ENCODE data around the gene MAPK10. TPM values are rescaled to one million over a fixed set of nuclear protein-coding genes. Genes with fewer than 3 reads are reported as not detected.

Gene MAPK10
- total and polyA plus RNA-seq, 9 of the 15 experiments (the other 6 are each of a cell fraction or from before 2014, with no cell fraction given) = 0.10 to 0.53 (median 0.18) TPM; not detected in 4

- CTCF ChIA-PET (ENCODE audit: low intra/inter-chr PET ratio) = no interaction called here
- no peaks in the 10 kb centered on the region for H3K27me3 ChIP-seq (ENCODE audit: control insufficient read depth in 2 of 2, insufficient read depth in 2 of 2, low read length in 2 of 2)
- no peak for FAIRE-seq
- no peaks in the 10 kb centered on the region for H3K9me3 ChIP-seq (replicated peaks; ENCODE audit: control insufficient read depth, insufficient read depth, low read depth, low read length)
- no peaks in the 10 kb centered on the region for H3K36me3 ChIP-seq (ENCODE audit: control insufficient read depth, insufficient read depth, low read length)
- H3K9ac ChIP-seq (ENCODE audit: insufficient read depth in 1 of 2, low read depth in 2 of 2, low read length in 2 of 2) = no peak overlapping the region
- DNase-seq (ENCODE audit: extremely low read depth in 1 of 4, low spot score in 3 of 4) = no peak
- H3K9me1 ChIP-seq (ENCODE audit: control insufficient read depth, insufficient read depth, low read length) = no peaks in the 10 kb centered on the region
- no peak overlapping the region for H3K4me2 ChIP-seq (ENCODE audit: insufficient read depth, low read length)
- H4K20me1 ChIP-seq (replicated peaks; ENCODE audit: control insufficient read depth, insufficient read depth, low read length) = no peaks in the 10 kb centered on the region
- BruUV-seq (replicated peaks) = no TSS peak
- intact Hi-C loops (cut with micrococcal nuclease) (no loop called here), in situ Hi-C loops (cut with MboI) (no loop called here)
- H3K27ac ChIP-seq (ENCODE audit: extremely low read depth, low read depth, low read length) = no peak overlapping the region
- H3K79me2 ChIP-seq (ENCODE audit: control insufficient read depth, insufficient read depth, low read length) = no peaks in the 10 kb centered on the region
- POLR2A ChIA-PET = no interaction called here
- no peak overlapping the region for H2AFZ ChIP-seq (ENCODE audit: low read depth, low read length)
- no peak for TF ChIP-seq CBFA2T2 (conservative IDR thresholded peaks at IDR 0.05)
- TF ChIP-seq MCM7 (IDR thresholded peaks at IDR 0.05) = no peak
- no peak for TF ChIP-seq GABPB2 (CRISPR knock-in tag; conservative IDR thresholded peaks at IDR 0.05)
- no peak for TF ChIP-seq JUND (IDR thresholded peaks at IDR 0.05; ENCODE audit: borderline replicate concordance, low read depth, low read length)
- TF ChIP-seq JUND (tag; IDR thresholded peaks at IDR 0.05; ENCODE audit: borderline replicate concordance, low read depth, low read length) = no peak
- no peak for TF ChIP-seq MLX (CRISPR knock-in tag; conservative IDR thresholded peaks at IDR 0.05)
- TF ChIP-seq ZNF316 (IDR thresholded peaks at IDR 0.05) = no peak
- ATAC-seq = no peak
- H3K4me3 ChIP-seq = no peak overlapping the region
- H3K4me1 ChIP-seq (replicated peaks in 1 of 2; ENCODE audit: control insufficient read depth in 2 of 2, insufficient read depth in 2 of 2, low read length in 2 of 2) = no peaks in the 10 kb centered on the region
Observed at GRCh38 chr4:85946821-85947220, 413.0 kb downstream of the MAPK10 start.

GRCh38 chr4:85942107-85942506, 417.7 kb downstream of the MAPK10 start:
- in situ Hi-C loops (cut with MboI) (no loop called here), intact Hi-C loops (cut with micrococcal nuclease) (no loop called here)
- H3K4me2 ChIP-seq (ENCODE audit: insufficient read depth, low read length) = no peak overlapping the region
- H3K27ac ChIP-seq (ENCODE audit: extremely low read depth, low read depth, low read length) = no peak overlapping the region
- no peak overlapping the region for H2AFZ ChIP-seq (ENCODE audit: low read depth, low read length)
- POLR2A ChIA-PET = interaction anchor here (0.6 to 1.1 kb wide), 2 partner anchors 12 to 53 kb away, joined by 3 read pairs; no protein-coding TSS in a partner anchor
- DNase-seq (ENCODE audit: extremely low read depth in 1 of 4, low spot score in 3 of 4) (no peak), ATAC-seq (no peak), FAIRE-seq (no peak)
- 54% methylated on average over 5 of the region's 5 CpGs for WGBS (ENCODE audit: insufficient coverage, low coverage, missing lambda C conversion rate)
- H3K27me3 ChIP-seq (ENCODE audit: control insufficient read depth in 2 of 2, insufficient read depth in 2 of 2, low read length in 2 of 2) = no peaks in the 10 kb centered on the region
- no peaks in the 10 kb centered on the region for H4K20me1 ChIP-seq (replicated peaks; ENCODE audit: control insufficient read depth, insufficient read depth, low read length)
- CTCF ChIA-PET (ENCODE audit: low intra/inter-chr PET ratio) = no interaction called here
- no TSS peak for BruUV-seq (replicated peaks)
- no peaks in the 10 kb centered on the region for H3K36me3 ChIP-seq (ENCODE audit: control insufficient read depth, insufficient read depth, low read length)
- H3K4me3 ChIP-seq = no peak overlapping the region
- H3K79me2 ChIP-seq (ENCODE audit: control insufficient read depth, insufficient read depth, low read length) = no peaks in the 10 kb centered on the region
- no peaks in the 10 kb centered on the region for H3K4me1 ChIP-seq (replicated peaks in 1 of 2; ENCODE audit: control insufficient read depth in 2 of 2, insufficient read depth in 2 of 2, low read length in 2 of 2)
- H3K9me3 ChIP-seq (replicated peaks; ENCODE audit: control insufficient read depth, insufficient read depth, low read depth, low read length) = no peaks in the 10 kb centered on the region
- no peaks in the 10 kb centered on the region for H3K9me1 ChIP-seq (ENCODE audit: control insufficient read depth, insufficient read depth, low read length)
- H3K9ac ChIP-seq (ENCODE audit: insufficient read depth in 1 of 2, low read depth in 2 of 2, low read length in 2 of 2) = no peak overlapping the region
- no peak for TF ChIP-seq ESRRA (IDR thresholded peaks at IDR 0.05; ENCODE audit: borderline replicate concordance, low read depth)
